H9 (cell line): ENCODE results near the gene GORAB. TPM values are rescaled to one million over a fixed set of nuclear protein-coding genes. Genes with fewer than 3 reads are reported as not detected.

Source experiments
- DNase-seq: peaks from one replicate; pipeline ENCODE4 v3.0.0-alpha.2; 2017
- H2AFZ ChIP-seq: one replicate; pipeline ENCODE4 v1.6.1; 2013; ENCODE audit warnings: mild to moderate bottlenecking, low read length, control low read depth, moderate library complexity
- H2AK5ac ChIP-seq: 2 replicates; pipeline ENCODE4 v1.6.1; 2013; ENCODE audit warnings: low read length, control low read depth, mixed read lengths; ENCODE audit not compliant: insufficient read length
- H2BK120ac ChIP-seq: one replicate; pipeline ENCODE4 v1.6.1; 2013; ENCODE audit warnings: low read depth, mild to moderate bottlenecking, low read length, control low read depth, inconsistent platforms; ENCODE audit not compliant: poor library complexity, severe bottlenecking
- H2BK12ac ChIP-seq: 2 replicates; pipeline ENCODE4 v1.6.1; 2013; ENCODE audit warnings: low read length, control low read depth, mixed read lengths, low read depth; ENCODE audit not compliant: insufficient read length
- H2BK15ac ChIP-seq: 2 replicates; pipeline ENCODE4 v1.6.1; 2013; ENCODE audit warnings: low read depth, low read length, control low read depth
- H2BK20ac ChIP-seq: one replicate; pipeline ENCODE4 v1.6.1; 2013; ENCODE audit warnings: low read depth, mild to moderate bottlenecking, low read length, control low read depth, inconsistent platforms; ENCODE audit not compliant: poor library complexity, severe bottlenecking
- H2BK5ac ChIP-seq: 2 replicates; pipeline ENCODE4 v1.6.1; 2013; ENCODE audit warnings: low read length, control low read depth, mixed read lengths; ENCODE audit not compliant: insufficient read length
- H3K14ac ChIP-seq: 2 replicates; pipeline ENCODE4 v1.6.1; 2013; ENCODE audit warnings: low read length, control low read depth; ENCODE audit not compliant: insufficient read depth
- H3K18ac ChIP-seq: 2 replicates; pipeline ENCODE4 v1.6.1; 2013; ENCODE audit warnings: low read depth, mild to moderate bottlenecking, mixed read lengths, low read length, control low read depth; ENCODE audit not compliant: insufficient read length
- H3K23ac ChIP-seq: 2 replicates; pipeline ENCODE4 v1.6.1; 2013; ENCODE audit warnings: low read length, control low read depth, mixed read lengths, low read depth; ENCODE audit not compliant: insufficient read length
- H3K23me2 ChIP-seq: 2 replicates; pipeline ENCODE4 v1.6.1; 2013; ENCODE audit warnings: low read depth, mild to moderate bottlenecking, mixed read lengths, low read length, control low read depth; ENCODE audit not compliant: insufficient read length, poor library complexity, severe bottlenecking
- H3K27ac ChIP-seq: 2 replicates; pipeline ENCODE4 v1.5.1; 2013; ENCODE audit warnings: low read length, control low read depth, mixed read lengths, low read depth; ENCODE audit not compliant: insufficient read length
- H3K27me3 ChIP-seq: 2 replicates; pipeline ENCODE4 v1.6.1; 2013; ENCODE audit warnings: low read length, control low read depth, inconsistent platforms; ENCODE audit not compliant: insufficient read depth
- H3K4ac ChIP-seq: 2 replicates; pipeline ENCODE4 v1.6.1; 2013; ENCODE audit warnings: low read depth, mild to moderate bottlenecking, control low read depth, inconsistent platforms, low read length, moderate library complexity
- H3K4me1 ChIP-seq: 2 replicates; pipeline ENCODE4 v1.6.1; 2013; ENCODE audit warnings: low read length, control low read depth, inconsistent platforms; ENCODE audit not compliant: insufficient read depth
- H3K4me2 ChIP-seq: 2 replicates; pipeline ENCODE4 v1.6.1; 2013; ENCODE audit warnings: low read length, control low read depth, mixed read lengths; ENCODE audit not compliant: insufficient read length, insufficient read depth
- H3K56ac ChIP-seq: 2 replicates; pipeline ENCODE4 v1.6.1; 2013; ENCODE audit warnings: low read depth, mild to moderate bottlenecking, mixed read lengths, low read length, control low read depth; ENCODE audit not compliant: insufficient read length
- H3K79me1 ChIP-seq: 2 replicates; pipeline ENCODE4 v1.6.1; 2013; ENCODE audit warnings: low read depth, mild to moderate bottlenecking, moderate library complexity, low read length, control low read depth, inconsistent platforms; ENCODE audit not compliant: insufficient read depth, poor library complexity, severe bottlenecking
- H3K79me2 ChIP-seq: 2 replicates; pipeline ENCODE4 v1.6.1; 2013; ENCODE audit warnings: low read length, control low read depth, inconsistent platforms; ENCODE audit not compliant: insufficient read depth
- H3K9ac ChIP-seq: 2 replicates; pipeline ENCODE4 v1.6.1; 2013; ENCODE audit warnings: low read length, control low read depth, mixed read lengths; ENCODE audit not compliant: insufficient read length; ENCODE audit errors: extremely low read depth
- H3K9me3 ChIP-seq: one replicate; pipeline ENCODE4 v1.6.1; 2013; ENCODE audit warnings: low read depth, low read length, inconsistent platforms; ENCODE audit not compliant: control insufficient read depth
- H3T11ph ChIP-seq: one replicate; pipeline ENCODE4 v1.6.1; 2013; ENCODE audit warnings: mild to moderate bottlenecking, low read length, control low read depth, inconsistent platforms
- H4K20me1 ChIP-seq: one replicate; pipeline ENCODE4 v1.6.1; 2013; ENCODE audit not compliant: control insufficient read depth, insufficient read length, insufficient read depth
- H4K5ac ChIP-seq: 2 replicates; pipeline ENCODE4 v1.6.1; 2013; ENCODE audit warnings: low read depth, mild to moderate bottlenecking, mixed read lengths, low read length, control low read depth; ENCODE audit not compliant: insufficient read length
- H4K8ac ChIP-seq: replicated peaks from 2 replicates; pipeline ENCODE4 v1.6.1; 2013; ENCODE audit warnings: low read length, control low read depth, mixed read lengths, low read depth; ENCODE audit not compliant: insufficient read length
- H4K91ac ChIP-seq: 2 replicates; pipeline ENCODE4 v1.6.1; 2013; ENCODE audit warnings: low read depth, mild to moderate bottlenecking, moderate library complexity, mixed read lengths, low read length, control low read depth; ENCODE audit not compliant: insufficient read length
- H3K27ac Mint-ChIP-seq, 3 experiments: 2 replicates in 2 of 3; 3 replicates in 1 of 3; pipeline ENCODE4 v1.8.0; 2020 to 2021; ENCODE audit warnings: mixed read lengths in 3 of 3, mild to moderate bottlenecking in 1 of 3, moderate library complexity in 1 of 3
- H3K27me3 Mint-ChIP-seq: 2 replicates; pipeline ENCODE4 v1.8.0; 2021; ENCODE audit warnings: low read depth, mild to moderate bottlenecking, moderate library complexity, mixed read lengths
- H3K36me3 Mint-ChIP-seq, 3 experiments: 2 replicates in 2 of 3; 3 replicates in 1 of 3; pipeline ENCODE4 v1.8.0; 2020 to 2021; ENCODE audit warnings: low read depth in 3 of 3, mixed read lengths in 3 of 3; ENCODE audit not compliant: insufficient read depth in 1 of 3
- H3K4me1 Mint-ChIP-seq, 2 experiments: 2 replicates each; pipeline ENCODE4 v1.8.0; 2020; ENCODE audit warnings: mixed read lengths in 2 of 2
- H3K4me3 Mint-ChIP-seq, 2 experiments: 2 replicates in 1 of 2; 3 replicates in 1 of 2; pipeline ENCODE4 v1.8.0; 2020 to 2021; ENCODE audit warnings: mild to moderate bottlenecking in 2 of 2, mixed read lengths in 2 of 2, moderate library complexity in 1 of 2
- H3K9me3 Mint-ChIP-seq, 2 experiments: 2 replicates in 1 of 2; 3 replicates in 1 of 2; pipeline ENCODE4 v1.8.0; 2020; ENCODE audit warnings: mild to moderate bottlenecking in 2 of 2, mixed read lengths in 2 of 2, moderate library complexity in 1 of 2
- WGBS: extraction: QIAGEN DNeasy Blood & Tissue Kit; methylation state at CpG from one replicate; pipeline ENCODE4 v1.1.7; 2013; ENCODE audit warnings: missing lambda C conversion rate, low lambda C conversion rate, mixed read lengths; ENCODE audit not compliant: insufficient read length; ENCODE audit errors: extremely low coverage; 5-methylcytosine and 5-hydroxymethylcytosine counted together
- total RNA-seq: library from RNA; stranded (reverse); gene quantifications from 2 replicates; pipeline ENCODE4 v1.2.1, GENCODE V29; 2021
- TF ChIP-seq, protein P1 (sequence below): fragments of 200-600 bp; sonication (generic); conservative IDR thresholded peaks from 3 replicates; pipeline ENCODE4 v1.8.0; 2021; ENCODE audit warnings: antibody characterized with exemption, mild to moderate bottlenecking

The GORAB gene
- total RNA-seq, 1 experiment from 2014 or later: 17.8 TPM

GRCh38 chr1:170539154-170539553 is 7.2 kb downstream of the GORAB start:
- no peak overlapping the region for H3T11ph ChIP-seq
- H4K91ac ChIP-seq: no peak overlapping the region

More at GRCh38 chr1:170539154-170539553, 7.2 kb downstream of the GORAB start:
- Histone ChIP-seq H3K56ac (no peak overlapping the region), H3K27ac (no peak overlapping the region), H2BK5ac (no peak overlapping the region), H3K9ac (no peak overlapping the region), H3K23me2 (no peaks in the 10 kb centered on the region), H3K4me1 (no peaks in the 10 kb centered on the region), H2BK15ac (no peak overlapping the region), H2AFZ (no peak overlapping the region), H3K4ac (no peak overlapping the region), H2BK120ac (no peak overlapping the region), H3K79me2 (peaks cover 10% of the 10 kb centered on the region; the same call in 1 of the 2 replicates), H4K8ac (no peak overlapping the region), H2BK12ac (no peak overlapping the region), H3K79me1 (peaks cover 6% of the 10 kb centered on the region), H3K14ac (no peak overlapping the region), H2AK5ac (no peak overlapping the region), H4K5ac (no peak overlapping the region), H3K23ac (no peak overlapping the region), H2BK20ac (no peak overlapping the region), H3K4me2 (no peak overlapping the region), H3K18ac (no peak overlapping the region), H3K9me3 (no peaks in the 10 kb centered on the region), H4K20me1 (no peaks in the 10 kb centered on the region), H3K27me3 (no peaks in the 10 kb centered on the region)
- Mint-ChIP-seq H3K9me3 (no peaks in the 10 kb centered on the region), H3K27ac (peak overlapping the region in 2 of 3 experiments; percentile 50 to 69; a peak in 3 of 7 replicates), H3K4me1 (peaks cover 0 to 2% of the 10 kb centered on the region in 2 experiments; a peak in 2 of 4 replicates), H3K4me3 (no peak overlapping the region), H3K27me3 (no peaks in the 10 kb centered on the region), H3K36me3 (peaks cover 27 to 61% (median 61%) of the 10 kb centered on the region in 3 experiments; a peak in 6 of 7 replicates)
- TF ChIP-seq, protein P1, sequence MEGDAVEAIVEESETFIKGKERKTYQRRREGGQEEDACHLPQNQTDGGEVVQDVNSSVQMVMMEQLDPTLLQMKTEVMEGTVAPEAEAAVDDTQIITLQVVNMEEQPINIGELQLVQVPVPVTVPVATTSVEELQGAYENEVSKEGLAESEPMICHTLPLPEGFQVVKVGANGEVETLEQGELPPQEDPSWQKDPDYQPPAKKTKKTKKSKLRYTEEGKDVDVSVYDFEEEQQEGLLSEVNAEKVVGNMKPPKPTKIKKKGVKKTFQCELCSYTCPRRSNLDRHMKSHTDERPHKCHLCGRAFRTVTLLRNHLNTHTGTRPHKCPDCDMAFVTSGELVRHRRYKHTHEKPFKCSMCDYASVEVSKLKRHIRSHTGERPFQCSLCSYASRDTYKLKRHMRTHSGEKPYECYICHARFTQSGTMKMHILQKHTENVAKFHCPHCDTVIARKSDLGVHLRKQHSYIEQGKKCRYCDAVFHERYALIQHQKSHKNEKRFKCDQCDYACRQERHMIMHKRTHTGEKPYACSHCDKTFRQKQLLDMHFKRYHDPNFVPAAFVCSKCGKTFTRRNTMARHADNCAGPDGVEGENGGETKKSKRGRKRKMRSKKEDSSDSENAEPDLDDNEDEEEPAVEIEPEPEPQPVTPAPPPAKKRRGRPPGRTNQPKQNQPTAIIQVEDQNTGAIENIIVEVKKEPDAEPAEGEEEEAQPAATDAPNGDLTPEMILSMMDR: no peak
- WGBS: no CpG with 5 or more reads among the region's 9 CpGs
- DNase-seq: no peak
